Sigmoid colon (tissue), 7 donors: ENCODE data around the gene GPR55. TPM values are rescaled to one million over a fixed set of nuclear protein-coding genes. Genes with fewer than 3 reads are reported as not detected.
A peak's percentile ranks its signal among the peaks of the same experiment; 100 is the strongest.

Source experiments
- DNase-seq: peaks from one replicate; pipeline ENCODE4 v3.0.0-alpha.2; 2019
- H3K27ac ChIP-seq, 4 donors: fragments of 200-600 bp; sonication (generic); one replicate each; pipeline ENCODE4 v1.5.1; 2016 to 2019; ENCODE audit warnings: mild to moderate bottlenecking in 1 of 4
- H3K27me3 ChIP-seq, 3 donors: fragments of 200-600 bp; sonication (generic); one replicate each; pipeline ENCODE4 v1.5.1; 2019; ENCODE audit warnings: mild to moderate bottlenecking in 1 of 3
- H3K36me3 ChIP-seq, 4 donors: fragments of 200-600 bp; sonication (generic); one replicate each; pipeline ENCODE4 v1.5.1; 2016 to 2019
- H3K4me1 ChIP-seq, 4 donors: fragments of 200-600 bp; sonication (generic); one replicate each; pipeline ENCODE4 v1.5.1; 2017 to 2019
- H3K4me3 ChIP-seq, 4 donors: fragments of 200-600 bp; sonication (generic); one replicate each; pipeline ENCODE4 v1.5.1; 2017 to 2019; ENCODE audit warnings: mild to moderate bottlenecking in 2 of 4, moderate library complexity in 1 of 4
- H3K9me3 ChIP-seq, 4 donors: fragments of 200-600 bp in 3 of 4; sonication (generic) in 3 of 4; one replicate each; pipeline versions ENCODE4 v1.5.1 to v1.6.1; 2013 to 2019
- EP300 ChIP-seq, 4 donors: sonication (generic); formaldehyde crosslinking; IDR thresholded peaks; one replicate each; pipeline ENCODE4 v1.6.1; 2017; ENCODE audit warnings: antibody characterized with exemption in 4 of 4
- POLR2A ChIP-seq, 2 donors: fragments of 450-650 bp; IDR thresholded peaks; one replicate each; pipeline ENCODE4 v1.6.1; 2016; ENCODE audit warnings: antibody characterized with exemption in 2 of 2, mild to moderate bottlenecking in 2 of 2, moderate library complexity in 2 of 2
- POLR2AphosphoS5 ChIP-seq, 4 donors: sonication (generic); formaldehyde crosslinking; IDR thresholded peaks; one replicate each; pipeline ENCODE4 v1.6.1; 2017; ENCODE audit warnings: antibody characterized with exemption in 4 of 4
- WGBS, 2 donors: extraction: QIAGEN DNeasy Blood & Tissue Kit; methylation state at CpG; one replicate each; pipeline ENCODE4 v1.1.7; 2013; 5-methylcytosine and 5-hydroxymethylcytosine counted together
- intact Hi-C: fragments of 100-400 bp; cut with DNase I; formaldehyde crosslinking; loops from one replicate; pipeline ENCODE4 v1.15.1; 2023
- polyA plus RNA-seq, 3 donors: library from polyadenylated mRNA; stranded (reverse); fragments of 200-250 nt; gene quantifications; one replicate each; pipeline ENCODE4 v1.2.3, GENCODE V29; 2013
- total RNA-seq, 4 donors: library from RNA; depleted of rRNA; stranded (reverse); fragments of >200 nt; gene quantifications; one replicate each; pipeline ENCODE4 v1.1.0, GENCODE V29; 2016
- TF ChIP-seq, protein P1 (sequence below), 4 experiments: fragments of 450-650 bp in 3 of 4; fragments of 200-600 bp in 1 of 4; IDR thresholded peaks; one replicate each; pipeline ENCODE4 v1.5.1; 2016 to 2019; ENCODE audit warnings: antibody characterized with exemption in 4 of 4, mild to moderate bottlenecking in 3 of 4, moderate library complexity in 2 of 4
- donor health status: healthy with polysubstance abuse.
- donor health status: Bipolar disorder and iron deficiency.
- donor health status: healthy.

Gene GPR55
- total and polyA plus RNA-seq, 7 donors, result 0.23 to 1.4 TPM; not detected in 5

- H3K27ac ChIP-seq, result no peak overlapping the region
- H3K4me3 ChIP-seq, result no peak overlapping the region
- TF ChIP-seq POLR2AphosphoS5 (IDR thresholded peaks at IDR 0.05) (no peak), POLR2A (IDR thresholded peaks at IDR 0.05) (no peak), EP300 (IDR thresholded peaks at IDR 0.05) (no peak)
- TF ChIP-seq, protein P1, sequence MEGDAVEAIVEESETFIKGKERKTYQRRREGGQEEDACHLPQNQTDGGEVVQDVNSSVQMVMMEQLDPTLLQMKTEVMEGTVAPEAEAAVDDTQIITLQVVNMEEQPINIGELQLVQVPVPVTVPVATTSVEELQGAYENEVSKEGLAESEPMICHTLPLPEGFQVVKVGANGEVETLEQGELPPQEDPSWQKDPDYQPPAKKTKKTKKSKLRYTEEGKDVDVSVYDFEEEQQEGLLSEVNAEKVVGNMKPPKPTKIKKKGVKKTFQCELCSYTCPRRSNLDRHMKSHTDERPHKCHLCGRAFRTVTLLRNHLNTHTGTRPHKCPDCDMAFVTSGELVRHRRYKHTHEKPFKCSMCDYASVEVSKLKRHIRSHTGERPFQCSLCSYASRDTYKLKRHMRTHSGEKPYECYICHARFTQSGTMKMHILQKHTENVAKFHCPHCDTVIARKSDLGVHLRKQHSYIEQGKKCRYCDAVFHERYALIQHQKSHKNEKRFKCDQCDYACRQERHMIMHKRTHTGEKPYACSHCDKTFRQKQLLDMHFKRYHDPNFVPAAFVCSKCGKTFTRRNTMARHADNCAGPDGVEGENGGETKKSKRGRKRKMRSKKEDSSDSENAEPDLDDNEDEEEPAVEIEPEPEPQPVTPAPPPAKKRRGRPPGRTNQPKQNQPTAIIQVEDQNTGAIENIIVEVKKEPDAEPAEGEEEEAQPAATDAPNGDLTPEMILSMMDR (IDR thresholded peaks at IDR 0.05), result no peak
- no peaks in the 10 kb centered on the region for H3K9me3 ChIP-seq
- DNase-seq, result peak; percentile 25
- intact Hi-C loops, result no loop called here
- WGBS, 2 donors, result 38 to 73% methylated on average over 10 of the region's 10 CpGs
- peaks cover 0 to 10% (median 0%) of the 10 kb centered on the region in 4 donors for H3K4me1 ChIP-seq
- H3K36me3 ChIP-seq, result no peaks in the 10 kb centered on the region
- H3K27me3 ChIP-seq, result peaks cover 0 to 7% (median 0%) of the 10 kb centered on the region in 3 donors
Observed at GRCh38 chr2:230930928-230931555, 6.0 kb upstream of the GPR55 start.

DNA sequence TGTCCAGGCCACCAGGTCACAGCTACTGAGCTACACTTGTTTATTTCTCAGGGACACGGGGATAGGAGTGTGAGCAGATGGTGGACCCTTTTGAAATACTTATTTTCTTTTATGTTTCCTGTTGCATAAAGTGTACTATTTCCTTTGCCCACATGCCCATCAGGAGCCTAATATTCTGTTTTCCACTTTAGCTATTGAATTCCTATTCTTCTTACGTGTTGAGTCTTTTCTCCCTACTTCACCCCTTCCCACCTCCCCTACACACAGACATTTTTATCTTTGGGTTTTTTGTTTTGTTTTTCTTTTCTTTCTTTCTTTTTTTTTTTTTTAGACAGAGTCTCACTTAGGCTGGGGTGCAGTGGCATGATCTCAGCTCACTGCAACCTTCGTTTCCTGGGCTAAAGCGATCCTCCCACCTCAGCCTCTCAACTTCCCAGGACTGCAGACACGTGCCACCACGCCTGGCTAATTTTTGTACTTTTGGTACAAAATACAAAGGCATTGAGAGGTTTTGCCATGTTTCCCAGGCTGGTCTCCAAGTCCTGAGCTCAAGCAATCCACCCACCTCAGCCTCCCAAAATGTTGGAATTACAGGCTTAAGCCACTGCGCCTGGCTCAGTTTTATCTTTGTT is 5.2 kb upstream of the GPR55 start:
- 80 to 83% methylated on average over 7 of the region's 7 CpGs for WGBS, 2 donors
- no peaks in the 10 kb centered on the region for H3K36me3 ChIP-seq
- intact Hi-C loops, result no loop called here
- DNase-seq, result peak; percentile 18
- peaks cover 0 to 7% (median 0%) of the 10 kb centered on the region in 3 donors for H3K27me3 ChIP-seq
- H3K9me3 ChIP-seq, result no peaks in the 10 kb centered on the region
- no peak overlapping the region for H3K27ac ChIP-seq
- peaks cover 0 to 10% (median 0%) of the 10 kb centered on the region in 4 donors for H3K4me1 ChIP-seq
- H3K4me3 ChIP-seq, result no peak overlapping the region
- TF ChIP-seq, protein P1 (IDR thresholded peaks at IDR 0.05), result no peak
- no peak for TF ChIP-seq POLR2AphosphoS5 (IDR thresholded peaks at IDR 0.05)

DNA sequence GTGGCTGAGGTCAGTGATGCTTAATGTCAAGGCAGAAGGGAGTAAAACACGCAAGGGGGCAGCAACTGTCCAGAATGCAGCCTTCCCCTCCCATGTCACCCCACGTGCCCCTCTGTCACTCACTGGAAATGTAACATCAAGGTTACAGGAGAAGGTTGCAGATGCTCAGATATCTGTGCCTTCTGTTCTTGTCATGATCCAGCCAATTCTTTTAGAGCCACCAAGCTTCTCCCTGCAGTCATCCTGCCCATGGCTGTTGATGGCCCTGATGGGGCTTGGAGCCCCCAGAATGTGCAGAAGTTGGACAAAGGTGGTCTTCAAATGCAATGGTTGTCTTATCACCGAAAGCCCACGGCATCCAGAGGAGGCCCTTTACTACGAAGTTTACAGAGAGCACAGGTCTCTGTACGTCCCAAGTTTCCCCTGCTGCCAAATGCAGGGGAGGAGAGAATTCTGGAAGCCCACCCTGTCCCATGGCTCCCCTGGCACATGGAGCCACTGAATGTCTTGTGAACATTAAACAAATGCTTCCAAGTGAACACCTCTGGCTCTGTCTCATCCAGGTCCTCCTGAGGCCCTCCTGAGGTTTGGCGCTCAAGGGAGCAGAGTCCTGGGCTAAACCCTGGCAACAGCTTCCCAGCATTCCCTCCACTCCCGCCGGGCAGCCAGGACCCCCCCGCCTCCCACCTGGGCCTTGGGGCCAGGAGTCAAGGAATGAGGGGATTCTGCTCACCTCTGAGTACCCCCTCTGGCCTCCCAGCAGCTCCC is 4.5 kb upstream of the GPR55 start:
- TF ChIP-seq POLR2AphosphoS5 (IDR thresholded peaks at IDR 0.05) (no peak), EP300 (IDR thresholded peaks at IDR 0.05) (no peak), POLR2A (IDR thresholded peaks at IDR 0.05) (no peak)
- TF ChIP-seq, protein P1 (IDR thresholded peaks at IDR 0.05), result no peak
- DNase-seq, result peak; percentile 62
- Histone ChIP-seq H3K36me3 (no peaks in the 10 kb centered on the region), H3K9me3 (no peaks in the 10 kb centered on the region), H3K4me3 (no peak overlapping the region), H3K27me3 (peaks cover 0 to 2% (median 0%) of the 10 kb centered on the region in 3 donors), H3K27ac (no peak overlapping the region), H3K4me1 (peaks cover 0 to 10% (median 0%) of the 10 kb centered on the region in 4 donors)
- WGBS, 2 donors, result 83 to 86% methylated on average over 10 of the region's 10 CpGs
- intact Hi-C loops, result no loop called here

GRCh38 chr2:230928701-230929380 is 3.8 kb upstream of the GPR55 start:
- TF ChIP-seq, protein P1 (IDR thresholded peaks at IDR 0.05), result no peak
- TF ChIP-seq POLR2A (IDR thresholded peaks at IDR 0.05), result no peak
- no peak for TF ChIP-seq POLR2AphosphoS5 (IDR thresholded peaks at IDR 0.05)
- no peak for TF ChIP-seq EP300 (IDR thresholded peaks at IDR 0.05)
- no peaks in the 10 kb centered on the region for H3K9me3 ChIP-seq
- H3K36me3 ChIP-seq, result no peaks in the 10 kb centered on the region
- H3K4me1 ChIP-seq, result peaks cover 0 to 10% (median 0%) of the 10 kb centered on the region in 4 donors
- peak; percentile 61 for DNase-seq
- H3K4me3 ChIP-seq, result no peak overlapping the region
- H3K27ac ChIP-seq, result no peak overlapping the region
- WGBS, 2 donors, result 91 to 94% methylated on average over 12 of the region's 12 CpGs
- intact Hi-C loops, result no loop called here
- no peaks in the 10 kb centered on the region for H3K27me3 ChIP-seq
